HG02623 (cell line): ENCODE results near the gene PRLH.

ENCODE experiments used
- ATAC-seq: cut with Tn5 transposase; IDR thresholded peaks from one replicate; pipeline ENCODE4 v1.9.1; 2021; ENCODE audit warnings: moderate library complexity; ENCODE audit not compliant: unreplicated experiment

The PRLH gene, protein sequence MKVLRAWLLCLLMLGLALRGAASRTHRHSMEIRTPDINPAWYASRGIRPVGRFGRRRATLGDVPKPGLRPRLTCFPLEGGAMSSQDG

DNA sequence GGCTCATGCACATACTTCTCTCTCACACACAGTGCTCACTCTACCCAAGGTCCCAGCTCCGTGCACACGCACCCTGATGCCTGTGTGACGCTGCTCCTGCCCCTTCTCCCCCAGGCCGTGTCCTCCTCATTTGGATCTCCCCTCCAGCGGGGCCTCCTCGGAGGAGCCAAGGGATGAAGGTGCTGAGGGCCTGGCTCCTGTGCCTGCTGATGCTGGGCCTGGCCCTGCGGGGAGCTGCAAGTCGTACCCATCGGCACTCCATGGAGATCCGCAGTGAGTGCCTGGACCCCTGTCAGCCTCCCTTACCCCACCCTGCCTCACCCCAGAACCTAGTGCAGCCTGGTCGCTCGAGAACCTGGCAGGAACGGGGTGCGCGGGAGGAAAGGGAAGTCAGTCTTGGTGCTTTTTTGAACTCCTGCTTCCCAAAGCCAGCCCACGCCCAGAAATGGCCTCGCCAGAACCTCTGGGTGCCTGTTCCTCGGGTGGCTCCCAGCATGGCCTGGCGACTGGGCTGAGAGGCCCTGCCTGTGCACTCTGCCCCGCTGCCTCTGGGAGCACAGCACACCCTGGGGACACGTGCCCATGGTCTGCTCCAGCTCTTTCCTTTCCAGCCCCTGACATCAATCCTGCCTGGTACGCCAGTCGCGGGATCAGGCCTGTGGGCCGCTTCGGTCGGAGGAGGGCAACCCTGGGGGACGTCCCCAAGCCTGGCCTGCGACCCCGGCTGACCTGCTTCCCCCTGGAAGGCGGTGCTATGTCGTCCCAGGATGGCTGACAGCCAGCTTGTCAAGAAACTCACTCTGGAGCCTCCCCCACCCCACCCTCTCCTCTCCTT, at the start of gene PRLH:
Gene PRLH (plus strand): TSS at position 174 of the 835 bp plus-strand sequence. CDS start 0 bp downstream, at position 174.
- ATAC-seq: no peak

DNA sequence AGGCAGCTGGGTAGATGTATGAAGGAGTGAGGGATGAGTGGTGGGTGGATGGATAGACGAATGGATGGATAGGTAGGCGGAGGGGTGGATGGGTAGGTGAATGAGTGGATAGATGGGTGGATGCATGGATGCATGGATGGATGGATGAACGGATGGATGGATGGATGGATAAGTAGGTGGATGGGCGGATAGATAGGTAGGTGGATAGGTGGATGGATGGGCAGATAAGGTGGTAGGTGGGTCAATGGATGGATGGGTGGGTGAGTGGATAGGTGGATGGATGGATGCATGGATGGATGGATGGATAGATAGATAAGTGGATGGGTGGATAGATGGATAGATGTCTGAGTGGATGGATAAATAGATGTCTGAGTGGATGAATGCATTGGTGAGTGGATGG, 49.2 kb upstream of the PRLH start:
- ATAC-seq: no peak

DNA sequence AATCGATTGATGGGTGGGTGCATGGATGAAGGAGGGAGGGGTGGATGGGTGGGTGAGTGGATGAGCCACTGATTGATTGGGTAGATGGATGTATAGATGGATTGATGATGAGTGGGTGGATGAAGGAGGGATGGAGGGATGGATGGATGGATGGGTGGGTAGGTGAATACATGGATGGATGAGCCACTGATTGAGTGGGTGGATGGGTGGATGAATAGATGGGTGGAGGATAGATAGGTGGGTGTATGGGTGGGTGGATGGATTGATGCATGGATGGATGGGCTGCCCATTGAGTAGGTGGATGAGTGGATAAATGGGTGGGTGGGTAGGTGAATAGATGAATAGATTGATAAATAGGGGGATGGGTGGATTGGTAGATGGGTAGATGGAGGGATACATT, 48.4 kb upstream of the PRLH start:
- no peak for ATAC-seq

DNA sequence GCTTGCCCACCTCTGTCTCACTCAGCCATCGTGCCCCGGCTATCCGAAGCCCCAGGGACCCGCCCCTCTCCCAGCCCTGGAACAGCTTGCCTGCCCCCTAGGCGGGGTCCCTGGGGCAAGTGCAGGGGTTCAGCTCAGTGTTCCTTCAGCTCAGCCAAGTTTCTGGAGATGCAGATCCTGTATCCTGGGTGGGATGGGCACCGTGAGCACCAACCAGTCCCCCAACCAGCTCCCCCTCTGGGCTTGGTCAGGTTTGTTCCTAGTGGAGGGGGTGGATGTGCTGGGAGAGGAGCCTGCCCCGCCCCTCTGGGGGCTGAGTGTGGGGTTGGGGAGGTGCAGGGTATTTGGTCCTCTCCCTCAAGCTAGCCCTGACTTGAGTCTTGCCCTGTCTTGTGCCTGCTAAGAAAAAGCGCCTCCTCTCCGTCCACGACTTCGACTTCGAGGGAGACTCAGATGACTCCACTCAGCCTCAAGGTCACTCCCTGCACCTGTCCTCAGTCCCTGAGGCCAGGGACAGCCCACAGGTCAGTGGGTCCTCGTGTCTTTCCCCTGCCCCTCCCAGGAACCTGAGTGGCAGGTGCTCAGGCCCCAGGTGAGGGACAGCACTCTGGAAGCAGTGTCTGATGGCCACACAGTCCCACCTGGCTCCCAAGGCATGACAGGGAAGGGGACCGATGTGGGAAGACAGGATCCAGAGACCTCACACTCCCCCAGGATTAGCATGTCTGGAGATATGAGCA, 46.7 kb upstream of the PRLH start:
- no peak for ATAC-seq

DNA sequence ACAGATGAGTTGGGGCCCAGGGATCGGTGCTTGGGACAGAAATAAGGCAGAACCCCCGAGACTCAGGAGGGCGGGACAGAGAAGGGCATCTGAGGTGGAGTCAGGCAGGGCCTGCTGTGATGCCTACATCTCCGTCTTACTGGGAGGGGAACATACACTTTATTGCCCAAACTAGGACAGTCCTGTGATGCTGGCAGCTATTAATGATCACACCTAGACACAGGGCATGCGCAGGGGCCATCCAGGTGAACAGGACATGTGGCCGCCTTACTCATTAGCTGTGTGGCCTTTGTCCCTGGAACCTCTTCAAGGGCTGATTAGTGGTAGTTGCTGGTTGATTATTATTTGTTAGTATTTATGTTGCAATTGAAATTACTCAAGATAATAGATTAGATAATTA, 46.1 kb upstream of the PRLH start:
- no peak for ATAC-seq

DNA sequence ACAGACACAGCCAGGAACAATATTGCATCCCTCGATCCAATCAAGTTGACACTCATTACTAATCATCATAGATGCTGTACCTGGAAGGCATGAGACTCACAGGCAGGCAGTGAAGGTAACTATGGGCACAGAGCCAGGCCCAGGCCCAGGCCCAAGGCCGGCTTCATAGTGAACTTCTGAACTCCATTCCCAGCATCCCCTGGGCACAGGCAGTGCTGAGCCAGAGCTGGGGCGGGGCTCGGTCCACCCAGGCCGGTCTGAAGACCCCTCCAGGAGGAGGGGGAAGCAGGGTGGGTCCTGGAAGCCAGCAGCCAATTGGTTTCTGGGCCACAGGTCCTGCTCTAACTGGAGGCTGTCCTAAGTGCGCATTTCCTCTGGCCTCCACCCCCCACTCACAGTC, 41.7 kb upstream of the PRLH start:
- ATAC-seq: no peak

DNA sequence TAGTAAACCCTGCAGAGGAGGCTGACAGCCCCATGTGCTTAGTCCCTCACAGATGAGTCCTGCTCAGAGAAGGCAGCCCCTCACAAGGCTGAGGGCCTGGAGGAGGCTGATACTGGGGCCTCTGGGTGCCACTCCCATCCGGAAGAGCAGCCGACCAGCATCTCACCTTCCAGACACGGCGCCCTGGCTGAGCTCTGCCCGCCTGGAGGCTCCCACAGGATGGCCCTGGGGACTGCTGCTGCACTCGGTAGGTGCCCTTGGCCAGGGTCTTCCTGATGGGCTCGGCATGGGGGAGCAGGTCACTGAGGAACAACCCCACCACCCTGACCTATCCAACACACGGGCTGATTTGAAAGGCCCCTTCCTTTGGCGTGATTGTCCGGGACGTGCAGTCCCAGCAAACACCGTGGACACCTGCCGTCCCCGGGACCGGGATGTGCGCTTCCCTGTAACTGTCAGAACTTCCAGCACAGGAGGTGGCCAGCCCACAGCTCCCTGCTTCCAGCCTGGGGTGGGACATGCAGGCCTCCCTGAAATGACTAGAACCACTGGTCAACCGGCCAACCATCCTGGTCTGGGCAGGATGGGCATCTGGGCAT, 40.7 kb upstream of the PRLH start:
- no peak for ATAC-seq

DNA sequence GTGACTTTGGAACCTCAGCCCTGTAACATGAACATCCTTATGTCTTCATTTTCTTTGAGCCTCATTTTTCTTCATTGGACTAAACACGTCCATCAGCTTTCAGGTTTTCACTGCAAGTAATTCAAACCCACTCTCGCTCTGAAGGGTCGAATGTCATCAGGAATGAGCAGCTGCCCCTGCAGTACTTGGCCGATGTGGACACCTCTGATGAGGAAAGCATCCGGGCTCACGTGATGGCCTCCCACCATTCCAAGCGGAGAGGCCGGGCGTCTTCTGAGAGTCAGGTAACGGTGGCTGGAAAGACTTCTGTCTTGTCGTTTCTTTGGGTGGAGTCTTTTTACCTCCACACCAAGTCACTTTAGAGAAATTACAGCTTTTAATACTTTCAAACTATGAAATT, 39.1 kb upstream of the PRLH start:
- ATAC-seq: no peak

DNA sequence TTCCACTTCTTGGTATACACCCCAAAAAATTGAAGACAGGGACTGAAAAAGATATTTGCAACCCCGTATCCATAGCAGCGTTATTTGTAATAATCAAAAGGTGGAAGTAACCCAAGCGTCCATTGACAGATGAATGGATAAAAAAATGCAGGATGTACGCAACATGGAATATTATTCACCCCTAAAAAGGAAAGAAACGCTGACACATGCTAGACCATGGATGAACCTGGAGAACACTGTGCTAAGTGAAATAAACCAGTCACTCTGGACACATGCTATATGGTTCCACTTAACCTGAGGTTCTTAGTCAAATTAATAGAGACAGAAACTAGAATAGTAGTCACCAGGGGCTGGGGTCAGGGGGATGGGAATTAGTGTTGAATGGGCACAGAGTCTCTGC, 38.6 kb upstream of the PRLH start:
- no peak for ATAC-seq

DNA sequence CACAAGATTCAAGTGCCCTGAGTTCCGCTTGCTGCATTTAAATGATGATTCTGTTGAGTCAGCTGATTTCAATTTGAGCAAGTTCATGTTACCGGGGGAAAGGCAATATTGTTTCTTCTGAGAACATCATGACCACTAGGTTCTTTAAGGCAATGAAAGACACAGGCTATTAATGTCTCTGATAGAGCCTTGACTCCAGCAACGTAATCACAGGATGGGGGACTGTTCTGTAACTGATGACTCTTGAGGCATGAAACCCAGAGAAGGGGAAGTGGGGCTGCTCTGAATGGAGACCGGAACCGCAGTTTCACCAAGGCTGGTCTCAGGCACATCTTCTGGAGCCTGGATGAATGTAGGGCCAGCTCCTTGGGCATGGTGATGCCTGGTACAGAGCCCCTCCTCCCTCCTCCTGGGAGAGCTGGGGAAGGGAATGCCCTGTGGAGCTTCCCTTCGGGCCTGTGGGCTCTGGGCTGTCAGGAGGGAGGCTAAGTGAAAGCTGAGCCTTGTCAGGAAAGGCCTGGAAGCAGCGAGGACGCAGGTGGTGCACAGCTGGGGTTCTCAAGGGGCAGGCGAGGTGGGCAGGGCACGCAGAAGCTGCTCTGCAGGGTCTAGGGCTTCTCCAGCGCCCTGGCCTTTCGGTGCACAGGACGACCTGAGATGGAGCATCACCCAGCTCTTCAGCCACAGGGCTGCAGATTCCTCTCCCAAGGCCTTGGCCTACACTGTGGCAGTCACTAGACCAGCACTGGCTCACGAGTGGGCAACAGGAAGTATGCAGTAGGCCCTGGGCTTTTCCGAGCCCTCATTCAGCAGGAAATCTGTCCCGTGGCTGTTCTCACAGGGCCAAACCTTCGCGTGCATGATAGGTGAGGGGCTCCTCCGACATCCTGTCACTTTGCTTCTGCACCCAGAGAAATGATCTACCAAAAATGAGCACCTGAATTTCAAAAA, 36.6 kb upstream of the PRLH start:
- peak; percentile 75 for ATAC-seq

DNA sequence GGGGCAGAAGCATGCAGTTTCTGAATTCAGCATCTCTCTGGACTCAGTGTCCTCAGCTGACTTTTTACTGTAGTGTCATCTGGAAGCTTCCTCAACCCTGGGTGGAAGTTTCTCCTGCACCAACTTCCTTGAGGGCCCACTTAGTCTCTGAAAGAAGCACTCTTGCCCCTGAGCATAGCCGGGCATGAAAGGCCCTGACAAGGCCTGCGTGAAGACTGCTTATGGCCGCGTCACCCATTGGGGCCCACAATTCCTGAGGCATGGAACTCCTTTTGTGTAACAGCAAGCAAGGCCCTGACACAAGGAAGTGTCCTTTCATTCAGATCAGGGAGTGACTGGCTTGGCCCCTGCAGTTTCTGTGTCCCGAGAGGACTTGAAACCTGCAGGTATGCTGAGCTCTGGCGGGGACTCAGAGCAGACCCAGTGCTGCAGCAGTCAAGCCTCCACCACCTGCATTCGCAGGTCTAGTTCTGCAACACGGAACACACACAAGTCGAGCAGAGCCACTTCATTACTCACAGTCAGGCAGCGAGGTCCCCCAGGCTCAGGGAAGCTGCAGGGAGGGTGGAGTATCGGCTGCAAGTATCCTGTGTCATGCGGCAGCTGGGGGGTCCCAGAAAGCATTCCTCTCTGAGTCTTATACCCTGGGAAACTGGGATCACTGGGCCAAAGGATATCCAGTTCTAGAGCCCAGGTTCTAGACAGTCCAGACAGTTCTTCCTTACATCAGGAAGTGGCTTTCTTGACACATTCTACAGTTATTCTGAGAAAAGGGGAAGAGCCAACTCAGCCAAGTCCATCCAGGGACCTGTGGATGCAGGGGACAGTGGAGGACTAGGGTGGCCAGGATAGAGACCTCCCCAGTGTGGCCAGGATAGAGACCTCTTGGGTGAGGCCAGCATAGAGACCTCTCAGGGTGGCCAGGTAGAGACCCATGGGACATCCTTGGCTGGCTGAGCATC, 35.6 kb upstream of the PRLH start:
- ATAC-seq: peak; percentile 65

DNA sequence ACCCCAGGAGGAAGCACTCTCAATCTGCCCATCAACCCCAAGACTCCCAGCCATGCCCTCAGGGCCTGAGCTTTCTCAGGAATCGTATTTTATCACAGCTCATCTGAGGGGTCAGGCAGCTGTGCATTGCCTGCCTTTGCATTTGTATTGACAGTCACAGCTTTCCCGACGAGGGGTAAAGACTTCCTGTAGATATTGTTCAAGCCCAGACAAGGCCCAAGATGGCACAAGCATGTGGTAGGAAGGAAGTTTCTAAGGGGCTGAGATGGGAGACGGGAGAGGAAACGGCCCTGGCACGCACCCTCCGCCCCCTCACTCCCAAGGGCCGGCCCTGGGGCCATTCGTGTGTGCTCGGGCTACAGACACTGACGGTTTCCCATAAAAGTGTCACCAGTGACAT, 34.2 kb upstream of the PRLH start:
- ATAC-seq: no peak

DNA sequence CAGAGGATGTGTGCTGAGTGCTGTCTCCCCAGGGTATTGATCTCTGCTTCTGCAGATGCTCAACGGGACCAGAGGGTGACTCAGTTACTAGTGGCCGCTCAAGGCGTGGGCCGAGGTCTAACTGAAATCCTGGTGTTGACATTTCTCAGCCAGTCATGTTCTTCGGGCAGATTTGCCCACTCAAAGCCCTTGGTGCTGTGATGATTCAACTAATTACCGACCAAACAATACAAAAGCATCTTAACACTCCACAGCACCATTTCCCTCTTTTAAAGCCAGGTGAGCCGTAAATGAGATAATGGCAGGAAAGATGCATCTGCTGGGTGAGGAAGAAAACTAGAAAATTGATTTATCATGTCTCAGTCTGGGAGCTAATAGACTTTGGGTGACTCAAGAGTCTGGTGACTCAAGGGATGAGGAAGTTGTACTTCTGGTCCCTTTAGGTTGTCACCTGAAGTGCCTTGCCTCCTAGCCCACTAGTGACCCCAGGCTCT, 32.7 kb upstream of the PRLH start:
- ATAC-seq: no peak

DNA sequence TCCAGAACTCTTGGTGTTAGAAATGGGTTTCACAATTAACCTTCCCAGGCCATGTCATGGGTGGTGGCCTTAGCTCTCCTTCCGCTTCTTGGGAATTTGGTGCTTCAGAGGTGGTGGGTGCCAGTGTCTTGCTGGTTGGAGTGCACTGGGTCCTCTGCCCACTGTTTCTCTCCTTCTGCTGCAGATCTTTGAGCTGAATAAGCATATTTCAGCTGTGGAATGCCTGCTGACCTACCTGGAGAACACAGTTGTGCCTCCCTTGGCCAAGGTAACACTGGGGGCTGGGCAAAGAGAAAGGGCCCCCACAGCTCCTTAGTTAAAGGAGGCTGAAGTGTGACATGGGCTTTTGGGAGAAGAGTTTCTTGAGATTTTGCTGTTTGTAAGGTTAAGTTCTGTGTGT, 32.0 kb upstream of the PRLH start:
- ATAC-seq: no peak

DNA sequence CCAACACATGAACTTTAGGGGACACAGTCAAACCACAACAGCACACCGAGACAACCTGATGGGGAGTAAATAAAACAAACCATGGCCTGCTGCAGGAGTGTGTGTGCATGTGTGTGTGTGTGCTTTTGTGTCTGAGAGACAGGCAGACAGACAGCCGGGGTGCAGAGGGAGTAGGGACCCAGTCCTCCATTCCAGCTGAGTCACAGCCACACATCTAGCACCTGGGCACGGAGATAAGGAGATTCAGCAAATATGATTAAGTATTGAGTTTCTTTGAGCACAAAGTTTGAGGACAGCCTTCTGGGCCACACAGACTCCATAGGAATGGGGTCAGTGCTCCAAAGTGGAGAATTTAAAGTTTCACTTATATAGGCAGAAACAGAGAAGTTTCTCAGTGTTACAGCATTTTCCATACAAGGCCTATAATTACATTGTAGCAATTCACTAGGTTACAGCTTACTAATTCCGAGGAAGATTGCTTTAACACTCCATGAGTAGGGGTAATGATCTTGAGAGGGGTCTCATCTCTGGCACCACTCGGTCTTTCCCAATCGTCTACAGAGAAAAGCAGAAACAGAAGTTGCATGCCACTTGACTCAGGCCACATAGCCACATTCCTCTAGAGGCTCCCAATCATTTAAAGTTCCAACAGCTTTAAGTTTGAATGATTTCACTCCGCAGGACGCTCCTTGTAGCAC, 30.8 kb upstream of the PRLH start:
- ATAC-seq: no peak

DNA sequence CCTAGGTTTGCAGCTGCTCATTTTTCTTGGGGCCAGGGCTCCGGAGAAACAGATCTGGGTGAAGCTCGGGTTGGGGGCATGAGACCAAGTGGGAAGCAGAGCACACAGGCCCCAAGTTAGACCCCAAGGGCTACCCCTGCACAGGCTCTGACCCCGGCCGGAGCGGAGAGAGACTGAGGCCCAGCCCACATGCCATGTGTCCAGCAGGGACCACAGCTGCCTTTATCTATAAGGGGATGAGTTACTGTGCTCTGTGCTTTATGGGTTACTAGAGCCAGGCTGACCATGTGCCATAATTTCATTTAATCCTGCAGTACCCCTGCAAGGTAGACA, 30.3 kb upstream of the PRLH start:
- ATAC-seq: no peak

DNA sequence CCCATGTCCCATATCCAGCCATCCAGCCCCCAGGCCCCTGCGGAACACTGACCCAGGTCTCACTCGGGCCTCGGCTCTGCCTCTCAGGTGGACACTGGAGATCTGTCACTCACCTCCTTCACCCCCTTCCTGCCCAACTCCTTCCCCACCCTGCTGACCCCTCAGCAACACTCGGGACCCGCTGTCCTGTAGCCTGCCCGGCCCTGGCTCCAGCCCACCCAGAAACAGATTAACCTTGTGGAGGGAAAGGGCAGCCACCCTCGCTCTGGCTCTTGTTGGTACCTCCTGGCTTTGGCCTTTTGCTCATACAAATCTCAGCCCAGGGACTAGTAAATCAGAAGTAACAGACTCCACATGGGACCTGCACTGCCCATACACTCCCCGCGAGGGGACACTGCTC, 29.8 kb upstream of the PRLH start:
- ATAC-seq: no peak

DNA sequence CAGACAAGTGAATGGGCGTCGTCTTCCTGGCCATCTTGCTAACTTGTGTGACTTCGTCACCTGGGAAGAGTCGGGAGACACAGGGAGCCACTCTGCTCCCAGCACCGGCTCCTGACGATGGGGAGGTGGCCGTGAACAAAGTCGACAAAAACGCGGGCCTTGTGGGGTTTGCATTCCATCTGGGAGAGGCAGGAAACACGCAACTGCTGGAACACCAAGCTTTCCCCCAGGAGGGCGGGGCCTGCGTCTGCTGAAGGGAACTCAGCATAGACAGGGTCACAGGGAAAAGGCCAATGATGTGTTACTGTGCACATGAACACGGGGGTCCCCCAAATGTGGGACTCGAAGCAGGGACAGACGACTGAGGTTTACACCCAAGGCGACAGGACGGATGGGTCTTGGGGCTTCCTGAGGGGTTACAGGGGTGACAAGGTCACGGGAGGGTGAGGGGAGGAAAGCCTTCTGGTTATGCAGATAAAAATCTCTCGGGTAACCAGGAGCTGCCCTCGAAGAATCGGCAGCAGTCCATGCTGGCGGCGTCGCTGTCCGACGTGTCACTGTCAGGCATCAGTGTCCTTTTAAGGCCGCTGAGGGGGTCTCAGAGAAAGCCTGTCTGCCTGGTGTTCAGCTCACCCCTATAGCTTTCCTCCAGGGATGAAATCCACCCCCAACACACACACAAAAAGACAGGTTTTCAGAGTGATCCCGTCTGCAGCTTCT, 28.2 kb upstream of the PRLH start:
- no peak for ATAC-seq
